H1 (cell line): Measurements from ENCODE around the gene TGM5. TPM values are rescaled to one million over a fixed set of nuclear protein-coding genes. Genes with fewer than 3 reads are reported as not detected.

Experiments
- CTCF ChIA-PET: fragments of 300-600 bp; sonication (Branson Sonifier 250); formaldehyde crosslinking; loops from one replicate; lab custom pipeline; 2021; ENCODE audit not compliant: partially characterized antibody; lab: Charles Lee
- POLR2A ChIA-PET: fragments of 300-600 bp; sonication (Branson Sonifier 250); formaldehyde crosslinking; loops from one replicate; lab custom pipeline; 2021; ENCODE audit warnings: inconsistent platforms; ENCODE audit not compliant: partially characterized antibody; lab: Charles Lee
- DNase-seq, 2 experiments: peaks; one replicate each; pipeline versions ENCODE4 v3.0.0 to v3.0.0-alpha.2; 2010 to 2022; ENCODE audit warnings: low spot score in 2 of 2, low read depth in 1 of 2, mixed read lengths in 1 of 2
- FAIRE-seq: peaks from 2 replicates; lab custom pipeline; 2011; peaks lifted over from hg19 to GRCh38; lab: Jason Lieb, UNC
- H2AFZ ChIP-seq: 2 replicates; pipeline ENCODE4 v1.8.1; 2012; ENCODE audit warnings: low read length, inconsistent platforms
- H2AK5ac ChIP-seq: 2 replicates; pipeline ENCODE4 v1.6.1; 2013; ENCODE audit warnings: low read depth, low read length
- H2BK120ac ChIP-seq: replicated peaks from 2 replicates; pipeline ENCODE3; 2013; ENCODE audit warnings: low read depth, low read length, inconsistent platforms
- H2BK12ac ChIP-seq: 2 replicates; pipeline ENCODE4 v1.6.1; 2013; ENCODE audit warnings: low read depth, low read length
- H2BK15ac ChIP-seq: 2 replicates; pipeline ENCODE4 v1.6.1; 2013; ENCODE audit warnings: low read length
- H2BK20ac ChIP-seq: 2 replicates; pipeline ENCODE4 v1.6.1; 2013; ENCODE audit warnings: low read length
- H2BK5ac ChIP-seq: 2 replicates; pipeline ENCODE4 v1.6.1; 2013; ENCODE audit warnings: low read depth, low read length
- H3K14ac ChIP-seq: 2 replicates; pipeline ENCODE4 v1.6.1; 2013; ENCODE audit warnings: inconsistent platforms; ENCODE audit not compliant: insufficient read length
- H3K18ac ChIP-seq: 2 replicates; pipeline ENCODE4 v1.6.1; 2013; ENCODE audit warnings: low read length; ENCODE audit errors: extremely low read depth
- H3K23ac ChIP-seq: 2 replicates; pipeline ENCODE4 v1.6.1; 2013; ENCODE audit warnings: inconsistent platforms; ENCODE audit not compliant: insufficient read length
- H3K23me2 ChIP-seq: 2 replicates; pipeline ENCODE4 v1.6.1; 2013; ENCODE audit warnings: low read depth, low read length
- H3K27ac ChIP-seq: 2 replicates; pipeline ENCODE4 v1.6.1; 2011; ENCODE audit warnings: low read depth, low read length, inconsistent platforms
- H3K27me3 ChIP-seq, 4 experiments: replicated peaks in 1 of 4; 1 replicate in 1 of 4; 2 replicates in 3 of 4; pipeline versions ENCODE4 v1.6.1 to v1.8.1; 2011 to 2013; ENCODE audit warnings: low read length in 3 of 4, mild to moderate bottlenecking in 3 of 4, inconsistent platforms in 2 of 4, mixed read lengths in 2 of 4, moderate library complexity in 1 of 4; ENCODE audit not compliant: control insufficient read depth in 3 of 4, insufficient read depth in 3 of 4; ENCODE audit errors: extremely low read depth in 1 of 4
- H3K36me3 ChIP-seq, 4 experiments: 2 replicates each; pipeline versions ENCODE4 v1.6.1 to v1.8.1; 2011 to 2013; ENCODE audit warnings: mild to moderate bottlenecking in 4 of 4, low read length in 3 of 4, moderate library complexity in 2 of 4, control low read depth in 1 of 4, inconsistent platforms in 1 of 4; ENCODE audit not compliant: insufficient read depth in 4 of 4, control insufficient read depth in 2 of 4
- H3K4ac ChIP-seq: replicated peaks from 2 replicates; pipeline ENCODE3; 2013; ENCODE audit warnings: low read length, low read depth, mixed read lengths, inconsistent platforms; ENCODE audit not compliant: insufficient read length
- H3K4me1 ChIP-seq, 4 experiments: replicated peaks in 1 of 4; 1 replicate in 1 of 4; 2 replicates in 3 of 4; pipeline versions ENCODE4 v1.6.1 to v1.8.1; 2011 to 2013; ENCODE audit warnings: low read length in 3 of 4, inconsistent platforms in 2 of 4, mixed read lengths in 1 of 4; ENCODE audit not compliant: insufficient read depth in 4 of 4, control insufficient read depth in 3 of 4
- H3K4me2 ChIP-seq, 2 experiments: 2 replicates each; pipeline versions ENCODE4 v1.6.1 to v1.8.1; 2011 to 2013; ENCODE audit warnings: low read depth in 2 of 2, low read length in 2 of 2, control low read depth in 1 of 2, inconsistent platforms in 1 of 2, mild to moderate bottlenecking in 1 of 2; ENCODE audit not compliant: insufficient read depth in 1 of 2
- H3K4me3 ChIP-seq, 4 experiments: fragments of 200-600, 300-600 bp in 1 of 4; sonication (generic), shearing (Covaris generic), sonication (Bioruptor Twin) in 1 of 4; 2 replicates each; pipeline versions ENCODE4 v1.5.1 to v1.8.1; 2011 to 2016; ENCODE audit warnings: low read length in 4 of 4, low read depth in 3 of 4, control low read depth in 2 of 4, inconsistent platforms in 2 of 4, mild to moderate bottlenecking in 2 of 4, mixed read lengths in 1 of 4, moderate library complexity in 1 of 4; ENCODE audit not compliant: insufficient read depth in 2 of 4; ENCODE audit errors: extremely low read depth in 1 of 4
- H3K56ac ChIP-seq: replicated peaks from 2 replicates; pipeline ENCODE3; 2013; ENCODE audit warnings: low read depth, mild to moderate bottlenecking, mixed read lengths, low read length, inconsistent platforms; ENCODE audit not compliant: insufficient read length
- H3K79me1 ChIP-seq: 2 replicates; pipeline ENCODE4 v1.6.1; 2013; ENCODE audit warnings: low read depth, low read length, control low read depth
- H3K79me2 ChIP-seq, 2 experiments: 2 replicates each; pipeline versions ENCODE4 v1.6.1 to v1.8.1; 2012 to 2013; ENCODE audit warnings: low read length in 2 of 2, mild to moderate bottlenecking in 2 of 2, inconsistent platforms in 1 of 2; ENCODE audit not compliant: insufficient read depth in 2 of 2, control insufficient read depth in 1 of 2
- H3K9ac ChIP-seq, 4 experiments: replicated peaks in 1 of 4; 1 replicate in 1 of 4; 2 replicates in 3 of 4; pipeline versions ENCODE4 v1.6.1 to v1.8.1; 2011 to 2013; ENCODE audit warnings: low read depth in 3 of 4, low read length in 3 of 4, control low read depth in 2 of 4, mild to moderate bottlenecking in 2 of 4, moderate library complexity in 2 of 4, inconsistent platforms in 1 of 4; ENCODE audit errors: extremely low read depth in 1 of 4
- H3K9me3 ChIP-seq, 2 experiments: 2 replicates each; pipeline versions ENCODE4 v1.6.1 to v1.8.1; 2012 to 2013; ENCODE audit warnings: mild to moderate bottlenecking in 2 of 2, moderate library complexity in 2 of 2, control low read depth in 1 of 2, inconsistent platforms in 1 of 2, low read depth in 1 of 2, low read length in 1 of 2, mixed read lengths in 1 of 2; ENCODE audit not compliant: insufficient read depth in 2 of 2
- H4K20me1 ChIP-seq, 2 experiments: replicated peaks in 1 of 2; 2 replicates each; pipeline versions ENCODE3 to v1.8.1; 2011 to 2013; ENCODE audit warnings: inconsistent platforms in 2 of 2, low read length in 2 of 2, mild to moderate bottlenecking in 1 of 2; ENCODE audit not compliant: insufficient read depth in 2 of 2, control insufficient read depth in 1 of 2
- H4K5ac ChIP-seq: 2 replicates; pipeline ENCODE4 v1.6.1; 2013; ENCODE audit warnings: low read length, low read depth, mixed read lengths, inconsistent platforms; ENCODE audit not compliant: insufficient read length
- H4K8ac ChIP-seq: 2 replicates; pipeline ENCODE4 v1.8.0; 2013; ENCODE audit warnings: mild to moderate bottlenecking, moderate library complexity, low read length, inconsistent platforms; ENCODE audit not compliant: insufficient read depth; ENCODE audit errors: extremely low read depth
- H4K91ac ChIP-seq: replicated peaks from 2 replicates; pipeline ENCODE3; 2013; ENCODE audit warnings: low read length, mixed read lengths, inconsistent platforms; ENCODE audit not compliant: insufficient read length
- ASH2L ChIP-seq: fragments of 200-600, 300-600 bp; sonication (generic); IDR thresholded peaks from one replicate; pipeline ENCODE4 v1.7.1; 2017; ENCODE audit warnings: low read length
- CHD2 ChIP-seq: IDR thresholded peaks from 2 replicates; pipeline ENCODE4 v1.6.1; 2012; ENCODE audit warnings: low read length, improper control_type of control experiment
- CTBP2 ChIP-seq: IDR thresholded peaks from 2 replicates; pipeline ENCODE4 v1.7.0; 2011; ENCODE audit warnings: borderline replicate concordance, mild to moderate bottlenecking, moderate library complexity, mixed read lengths, low read length; ENCODE audit not compliant: insufficient read depth, insufficient read length
- RAD21 ChIP-seq, 2 experiments: IDR thresholded peaks in 1 of 2; conservative IDR thresholded peaks in 1 of 2; 2 replicates each; pipeline ENCODE4 v1.6.1; 2011; ENCODE audit warnings: low read depth in 2 of 2, low read length in 2 of 2, improper control_type of control experiment in 1 of 2, inconsistent platforms in 1 of 2, mild to moderate bottlenecking in 1 of 2, moderate library complexity in 1 of 2
- SP1 ChIP-seq: IDR thresholded peaks from 2 replicates; pipeline ENCODE4 v1.6.1; 2011; ENCODE audit warnings: low read depth, low read length
- WGBS, 2 experiments: shearing (Covaris generic) in 1 of 2; methylation state at CpG; one replicate each; pipeline versions ENCODE4 v1.1.6 to v1.1.7; 2013 to 2015; ENCODE audit warnings: low lambda C conversion rate in 2 of 2, mixed read lengths in 2 of 2, inconsistent platforms in 1 of 2, low coverage in 1 of 2, missing lambda C conversion rate in 1 of 2; ENCODE audit not compliant: insufficient replicate concordance in 2 of 2, insufficient coverage in 1 of 2, insufficient read length in 1 of 2; ENCODE audit errors: extremely low coverage in 1 of 2, missing lambda C conversion rate in 1 of 2; 5-methylcytosine and 5-hydroxymethylcytosine counted together
- polyA plus RNA-seq, 7 experiments: library from polyadenylated mRNA; depleted of rRNA in 3 of 7; stranded (reverse) in 5 of 7; unstranded in 2 of 7; fragments of >200 nt in 5 of 7; fragments of 200-250 nt in 2 of 7; gene quantifications; 1 replicate in 5 of 7; 2 replicates in 1 of 7; 4 replicates in 1 of 7; pipeline versions ENCODE4 v1.2.1 to v1.2.3, GENCODE V29; 2011 to 2013; ENCODE audit warnings: missing spikeins in 2 of 7, mixed read lengths in 2 of 7
- total RNA-seq: library from RNA; stranded (reverse); fragmentation: NEBNext Ultra II Directional; extraction: Animal tissue kit (Norgen Biotek cat#: 25700); gene quantifications from 2 replicates; pipeline ENCODE4 v1.2.1, GENCODE V29; 2021

Gene TGM5
- total and polyA plus RNA-seq, 2 of the 8 experiments (the other 6 are each of a cell fraction or from before 2014, with no cell fraction given): not detected

DNA sequence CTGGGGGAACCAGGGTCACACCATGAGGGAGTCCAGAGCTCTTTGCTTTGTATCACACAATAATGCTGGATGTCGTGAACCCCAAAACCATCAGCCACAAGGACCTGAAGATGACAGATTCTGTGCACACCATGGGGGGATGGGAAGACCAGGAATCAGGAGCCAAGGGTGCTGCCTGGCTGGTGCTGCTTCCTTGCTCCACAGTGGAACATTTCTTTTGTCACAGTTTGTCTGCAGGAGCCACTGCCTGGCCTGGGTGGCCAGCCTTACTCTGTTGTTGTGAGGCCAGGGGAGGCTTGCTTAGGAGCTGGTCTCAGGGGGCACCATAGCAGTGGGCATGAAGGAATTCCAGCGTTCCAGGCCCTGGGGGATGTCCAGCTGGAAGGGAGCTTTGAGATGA, 6.5 kb upstream of the TGM5 start:
- no peaks in the 10 kb centered on the region for H4K20me1 ChIP-seq
- TF ChIP-seq SP1: no peak
- no peak for TF ChIP-seq CTBP2
- no peak for TF ChIP-seq ASH2L
- no peak for TF ChIP-seq CHD2
- TF ChIP-seq RAD21 (IDR thresholded peaks at IDR 0.05 in 1 of 2, conservative IDR thresholded peaks at IDR 0.05 in 1 of 2; ENCODE audit: low read depth in 2 of 2, low read length in 2 of 2): no peak
- no peak overlapping the region for H3K23ac ChIP-seq
- no peak overlapping the region for H2AK5ac ChIP-seq
- no peaks in the 10 kb centered on the region for H3K4me1 ChIP-seq
- H3K79me1 ChIP-seq: no peaks in the 10 kb centered on the region
- no peak overlapping the region for H3K14ac ChIP-seq
- H2BK120ac ChIP-seq: no peak overlapping the region
- H4K8ac ChIP-seq: no peak overlapping the region
- no peaks in the 10 kb centered on the region for H3K79me2 ChIP-seq
- H4K5ac ChIP-seq: no peak overlapping the region
- no peaks in the 10 kb centered on the region for H3K27me3 ChIP-seq
- H2BK12ac ChIP-seq: no peak overlapping the region
- no peak overlapping the region for H3K4me2 ChIP-seq
- 91% methylated on average over 2 of the region's 2 CpGs; no CpG with 5 or more reads in 1 of the 2 experiments for WGBS, 2 experiments
- H4K91ac ChIP-seq: no peak overlapping the region
- no peak overlapping the region for H3K56ac ChIP-seq
- H3K9ac ChIP-seq: no peak overlapping the region
- POLR2A ChIA-PET: no interaction called here
- H3K4me3 ChIP-seq: no peak overlapping the region
- no peak overlapping the region for H2BK20ac ChIP-seq
- H3K27ac ChIP-seq: no peak overlapping the region
- no peak overlapping the region for H3K18ac ChIP-seq
- H2AFZ ChIP-seq: no peak overlapping the region
- CTCF ChIA-PET: interaction anchor here (0.6 to 2.3 kb wide), 5 partner anchors 12 to 69 kb away, joined by 3 to 21 read pairs (median 5); no protein-coding TSS in a partner anchor
- H3K23me2 ChIP-seq: no peaks in the 10 kb centered on the region
- FAIRE-seq: no peak
- DNase-seq: no peak
- H3K9me3 ChIP-seq: no peaks in the 10 kb centered on the region
- no peak overlapping the region for H2BK15ac ChIP-seq
- H3K36me3 ChIP-seq: no peaks in the 10 kb centered on the region
- H2BK5ac ChIP-seq: no peak overlapping the region
- H3K4ac ChIP-seq: no peak overlapping the region
